Esophagus muscularis mucosa (tissue), 3 donors: Measurements from ENCODE around the gene KCNQ1.

ENCODE experiments used
- POLR2A ChIP-seq: fragments of 450-650 bp; IDR thresholded peaks from one replicate; pipeline ENCODE4 v1.6.1; 2017; ENCODE audit warnings: antibody characterized with exemption, moderate library complexity, mild to moderate bottlenecking, low read depth
- TF ChIP-seq, protein P1 (sequence below), 3 experiments: fragments of 200-600 bp in 2 of 3; fragments of 450-650 bp in 1 of 3; sonication (generic) in 2 of 3; IDR thresholded peaks; one replicate each; pipeline ENCODE4 v1.5.1; 2017 to 2019; ENCODE audit warnings: antibody characterized with exemption in 3 of 3, mild to moderate bottlenecking in 2 of 3, moderate library complexity in 1 of 3

DNA sequence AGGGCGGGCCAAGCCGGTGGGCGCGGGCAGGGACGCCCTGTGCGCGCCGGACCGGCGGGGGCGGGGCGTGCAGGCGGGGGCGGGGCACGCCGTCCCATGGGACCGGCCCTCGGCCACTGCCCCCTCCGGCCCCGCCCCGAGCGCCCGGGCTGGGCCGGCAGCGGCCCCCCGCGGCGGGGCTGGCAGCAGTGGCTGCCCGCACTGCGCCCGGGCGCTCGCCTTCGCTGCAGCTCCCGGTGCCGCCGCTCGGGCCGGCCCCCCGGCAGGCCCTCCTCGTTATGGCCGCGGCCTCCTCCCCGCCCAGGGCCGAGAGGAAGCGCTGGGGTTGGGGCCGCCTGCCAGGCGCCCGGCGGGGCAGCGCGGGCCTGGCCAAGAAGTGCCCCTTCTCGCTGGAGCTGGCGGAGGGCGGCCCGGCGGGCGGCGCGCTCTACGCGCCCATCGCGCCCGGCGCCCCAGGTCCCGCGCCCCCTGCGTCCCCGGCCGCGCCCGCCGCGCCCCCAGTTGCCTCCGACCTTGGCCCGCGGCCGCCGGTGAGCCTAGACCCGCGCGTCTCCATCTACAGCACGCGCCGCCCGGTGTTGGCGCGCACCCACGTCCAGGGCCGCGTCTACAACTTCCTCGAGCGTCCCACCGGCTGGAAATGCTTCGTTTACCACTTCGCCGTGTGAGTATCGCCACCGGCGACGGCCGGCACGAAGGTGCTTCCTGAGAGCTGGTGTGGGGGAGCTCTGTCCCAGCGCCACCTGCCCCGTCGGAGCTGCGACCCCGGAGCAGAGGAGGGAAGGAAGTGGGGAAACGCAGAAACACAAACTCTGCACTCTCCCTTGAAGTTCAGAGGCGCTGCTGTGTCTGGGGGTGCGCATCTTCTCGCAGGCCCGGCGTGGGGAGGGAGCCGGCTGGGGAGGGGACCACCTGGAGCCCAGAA is at the start of gene KCNQ1:
- TF ChIP-seq, protein P1, sequence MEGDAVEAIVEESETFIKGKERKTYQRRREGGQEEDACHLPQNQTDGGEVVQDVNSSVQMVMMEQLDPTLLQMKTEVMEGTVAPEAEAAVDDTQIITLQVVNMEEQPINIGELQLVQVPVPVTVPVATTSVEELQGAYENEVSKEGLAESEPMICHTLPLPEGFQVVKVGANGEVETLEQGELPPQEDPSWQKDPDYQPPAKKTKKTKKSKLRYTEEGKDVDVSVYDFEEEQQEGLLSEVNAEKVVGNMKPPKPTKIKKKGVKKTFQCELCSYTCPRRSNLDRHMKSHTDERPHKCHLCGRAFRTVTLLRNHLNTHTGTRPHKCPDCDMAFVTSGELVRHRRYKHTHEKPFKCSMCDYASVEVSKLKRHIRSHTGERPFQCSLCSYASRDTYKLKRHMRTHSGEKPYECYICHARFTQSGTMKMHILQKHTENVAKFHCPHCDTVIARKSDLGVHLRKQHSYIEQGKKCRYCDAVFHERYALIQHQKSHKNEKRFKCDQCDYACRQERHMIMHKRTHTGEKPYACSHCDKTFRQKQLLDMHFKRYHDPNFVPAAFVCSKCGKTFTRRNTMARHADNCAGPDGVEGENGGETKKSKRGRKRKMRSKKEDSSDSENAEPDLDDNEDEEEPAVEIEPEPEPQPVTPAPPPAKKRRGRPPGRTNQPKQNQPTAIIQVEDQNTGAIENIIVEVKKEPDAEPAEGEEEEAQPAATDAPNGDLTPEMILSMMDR (IDR thresholded peaks at IDR 0.05) = no peak
- no peak for TF ChIP-seq POLR2A
